Mesenchymal stem cell (in vitro differentiated cells and primary cell): Measurements from ENCODE around the gene ANGEL1.

Experiments
- DNase-seq: peaks from one replicate; pipeline ENCODE4 v3.0.0-alpha.2; 2013
- H2AFZ ChIP-seq: one replicate; pipeline ENCODE4 v1.6.1; 2013; ENCODE audit warnings: low read depth, mild to moderate bottlenecking, control low read depth, inconsistent platforms, low read length, moderate library complexity
- H2AK5ac ChIP-seq: 2 replicates; pipeline ENCODE4 v1.6.1; 2013; ENCODE audit warnings: low read length, moderate library complexity, mild to moderate bottlenecking, inconsistent platforms; ENCODE audit not compliant: severe bottlenecking
- H2BK120ac ChIP-seq: one replicate; pipeline ENCODE4 v1.6.1; 2013; ENCODE audit warnings: low read depth, mild to moderate bottlenecking, inconsistent platforms, low read length, moderate library complexity
- H2BK12ac ChIP-seq, 2 experiments: one replicate each; pipeline ENCODE4 v1.6.1; 2013; ENCODE audit warnings: inconsistent platforms in 2 of 2, low read length in 2 of 2, mild to moderate bottlenecking in 2 of 2, moderate library complexity in 2 of 2, control low read depth in 1 of 2
- H2BK15ac ChIP-seq: one replicate; pipeline ENCODE4 v1.6.1; 2013; ENCODE audit warnings: mild to moderate bottlenecking, low read depth, inconsistent platforms; ENCODE audit not compliant: poor library complexity, severe bottlenecking
- H2BK5ac ChIP-seq: 2 replicates; pipeline ENCODE4 v1.6.1; 2013; ENCODE audit warnings: low read depth, mild to moderate bottlenecking, low read length, control low read depth, inconsistent platforms; ENCODE audit not compliant: poor library complexity, severe bottlenecking
- H3K14ac ChIP-seq, 2 experiments: one replicate each; pipeline ENCODE4 v1.6.1; 2013; ENCODE audit warnings: inconsistent platforms in 2 of 2, low read length in 2 of 2, control low read depth in 1 of 2, mild to moderate bottlenecking in 1 of 2, moderate library complexity in 1 of 2
- H3K18ac ChIP-seq, 2 experiments: one replicate each; pipeline ENCODE4 v1.6.1; 2013; ENCODE audit warnings: inconsistent platforms in 2 of 2, low read length in 2 of 2, control low read depth in 1 of 2, low read depth in 1 of 2, mild to moderate bottlenecking in 1 of 2
- H3K23ac ChIP-seq, 2 experiments: one replicate each; pipeline ENCODE4 v1.6.1; 2013; ENCODE audit warnings: inconsistent platforms in 2 of 2, low read length in 2 of 2, mild to moderate bottlenecking in 2 of 2, moderate library complexity in 2 of 2, control low read depth in 1 of 2
- H3K27ac ChIP-seq: 2 replicates; pipeline ENCODE4 v1.5.1; 2013; ENCODE audit warnings: mild to moderate bottlenecking, moderate library complexity, low read length, control low read depth, inconsistent platforms; ENCODE audit not compliant: poor library complexity, severe bottlenecking
- H3K27me3 ChIP-seq, 2 experiments: 2 replicates each; pipeline versions ENCODE4 v1.6.1 to v1.7.0; 2013; ENCODE audit warnings: low read length in 2 of 2, mild to moderate bottlenecking in 2 of 2, moderate library complexity in 2 of 2, control low read depth in 1 of 2, inconsistent platforms in 1 of 2; ENCODE audit not compliant: control insufficient read depth in 1 of 2, insufficient read depth in 1 of 2
- H3K36me3 ChIP-seq, 2 experiments: 2 replicates each; pipeline versions ENCODE4 v1.6.1 to v1.7.0; 2013; ENCODE audit warnings: low read length in 2 of 2, control low read depth in 1 of 2, inconsistent platforms in 1 of 2, low read depth in 1 of 2, mild to moderate bottlenecking in 1 of 2; ENCODE audit not compliant: insufficient read depth in 2 of 2, control insufficient read depth in 1 of 2
- H3K4ac ChIP-seq, 2 experiments: one replicate each; pipeline ENCODE4 v1.6.1; 2013; ENCODE audit warnings: inconsistent platforms in 2 of 2, low read length in 2 of 2, mild to moderate bottlenecking in 2 of 2, moderate library complexity in 2 of 2, control low read depth in 1 of 2, low read depth in 1 of 2
- H3K4me1 ChIP-seq: 2 replicates; pipeline ENCODE4 v1.6.1; 2013; ENCODE audit warnings: low read depth, low read length, control low read depth; ENCODE audit not compliant: control insufficient read depth, insufficient read depth
- H3K4me2 ChIP-seq: 2 replicates; pipeline ENCODE4 v1.6.1; 2013; ENCODE audit warnings: low read length, mild to moderate bottlenecking, inconsistent platforms; ENCODE audit not compliant: poor library complexity, severe bottlenecking
- H3K4me3 ChIP-seq, 2 experiments: 2 replicates each; pipeline versions ENCODE4 v1.5.1 to v1.7.0; 2013; ENCODE audit warnings: low read length in 2 of 2, mild to moderate bottlenecking in 2 of 2, control low read depth in 1 of 2, low read depth in 1 of 2; ENCODE audit not compliant: insufficient read depth in 1 of 2
- H3K79me1 ChIP-seq: replicated peaks from 2 replicates; pipeline ENCODE4 v1.6.1; 2013; ENCODE audit warnings: mild to moderate bottlenecking, control low read depth, low read length, inconsistent platforms; ENCODE audit not compliant: poor library complexity, severe bottlenecking
- H3K9ac ChIP-seq: 2 replicates; pipeline ENCODE4 v1.7.0; 2013; ENCODE audit warnings: mild to moderate bottlenecking, low read length, moderate library complexity
- H3K9me3 ChIP-seq: 2 replicates; pipeline ENCODE4 v1.7.0; 2013; ENCODE audit warnings: mild to moderate bottlenecking, low read length; ENCODE audit not compliant: control insufficient read depth
- H4K8ac ChIP-seq: one replicate; pipeline ENCODE4 v1.6.1; 2013; ENCODE audit warnings: inconsistent platforms, mild to moderate bottlenecking, low read length, moderate library complexity
- H4K91ac ChIP-seq: one replicate; pipeline ENCODE4 v1.6.1; 2013; ENCODE audit warnings: mild to moderate bottlenecking, low read length, inconsistent platforms
- WGBS: methylation state at CpG from one replicate; pipeline ENCODE4 v1.1.7; 2013; ENCODE audit warnings: mixed read lengths; 5-methylcytosine and 5-hydroxymethylcytosine counted together

ANGEL1 gene

GRCh38 chr14:76742966-76743365, 69.7 kb downstream of the ANGEL1 start:
- Histone ChIP-seq H3K9ac (no peak overlapping the region), H3K4ac (no peak overlapping the region), H3K79me1 (no peaks in the 10 kb centered on the region), H2BK5ac (no peak overlapping the region), H3K18ac (no peak overlapping the region), H3K14ac (no peak overlapping the region), H3K36me3 (no peaks in the 10 kb centered on the region), H3K4me3 (no peak overlapping the region), H2BK120ac (no peak overlapping the region), H2BK12ac (no peak overlapping the region), H4K8ac (no peak overlapping the region), H2AK5ac (no peak overlapping the region), H4K91ac (no peak overlapping the region), H3K27me3 (no peaks in the 10 kb centered on the region), H2AFZ (no peak overlapping the region), H2BK15ac (no peak overlapping the region), H3K4me2 (no peak overlapping the region), H3K23ac (no peak overlapping the region), H3K27ac (no peak overlapping the region), H3K4me1 (no peaks in the 10 kb centered on the region), H3K9me3 (peaks cover 15% of the 10 kb centered on the region)
- DNase-seq: no peak
- WGBS: 89% methylated on average over 7 of the region's 7 CpGs

DNA sequence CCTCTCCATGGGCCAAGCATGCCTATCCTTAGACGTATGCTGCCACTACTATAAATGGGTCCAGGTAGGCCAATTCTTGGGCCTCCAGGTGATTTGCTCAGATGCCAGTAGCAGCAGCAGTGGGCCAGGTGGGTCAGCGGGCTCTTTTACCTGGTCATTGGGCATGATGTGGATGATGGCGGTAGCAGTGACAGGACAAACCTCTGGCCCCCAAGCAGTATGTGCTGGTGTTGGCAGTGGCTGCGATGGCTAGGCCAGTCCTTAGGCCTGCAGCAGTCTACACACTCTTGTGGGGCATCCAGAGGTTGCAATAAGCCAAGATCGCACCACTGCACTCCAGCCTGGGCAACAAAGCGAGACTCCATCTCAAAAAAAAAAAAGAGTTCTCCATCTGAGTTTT, 70.5 kb downstream of the ANGEL1 start:
- no peaks in the 10 kb centered on the region for H3K4me1 ChIP-seq
- no peak for DNase-seq
- 78% methylated on average over 6 of the region's 6 CpGs for WGBS
- no peak overlapping the region for H2BK120ac ChIP-seq
- H3K9ac ChIP-seq: no peak overlapping the region
- no peak overlapping the region for H3K4me3 ChIP-seq
- H2AFZ ChIP-seq: no peak overlapping the region
- no peak overlapping the region for H3K18ac ChIP-seq
- H2BK5ac ChIP-seq: no peak overlapping the region
- no peak overlapping the region for H3K4me2 ChIP-seq
- no peak overlapping the region for H2BK12ac ChIP-seq
- H3K14ac ChIP-seq: no peak overlapping the region
- no peak overlapping the region for H3K4ac ChIP-seq
- no peak overlapping the region for H4K91ac ChIP-seq
- no peaks in the 10 kb centered on the region for H3K79me1 ChIP-seq
- H3K9me3 ChIP-seq: peaks cover 15% of the 10 kb centered on the region
- H3K36me3 ChIP-seq: no peaks in the 10 kb centered on the region
- H2AK5ac ChIP-seq: no peak overlapping the region
- no peak overlapping the region for H2BK15ac ChIP-seq
- no peak overlapping the region for H4K8ac ChIP-seq
- no peak overlapping the region for H3K23ac ChIP-seq
- no peak overlapping the region for H3K27ac ChIP-seq
- H3K27me3 ChIP-seq: no peaks in the 10 kb centered on the region

- no peak overlapping the region for H2AFZ ChIP-seq
- no peak overlapping the region for H3K23ac ChIP-seq
- no CpG with 5 or more reads among the region's 1 CpG for WGBS
- no peak overlapping the region for H2BK120ac ChIP-seq
- no peak overlapping the region for H2BK5ac ChIP-seq
- H4K91ac ChIP-seq: no peak overlapping the region
- no peaks in the 10 kb centered on the region for H3K4me1 ChIP-seq
- H2BK12ac ChIP-seq: no peak overlapping the region
- DNase-seq: no peak
- H3K9ac ChIP-seq: no peak overlapping the region
- no peak overlapping the region for H4K8ac ChIP-seq
- no peak overlapping the region for H3K4me2 ChIP-seq
- no peak overlapping the region for H3K4ac ChIP-seq
- H3K18ac ChIP-seq: no peak overlapping the region
- peaks cover 15% of the 10 kb centered on the region for H3K9me3 ChIP-seq
- no peak overlapping the region for H3K4me3 ChIP-seq
- H3K79me1 ChIP-seq: no peaks in the 10 kb centered on the region
- H2AK5ac ChIP-seq: no peak overlapping the region
- no peak overlapping the region for H3K14ac ChIP-seq
- no peak overlapping the region for H3K27ac ChIP-seq
- no peaks in the 10 kb centered on the region for H3K36me3 ChIP-seq
- no peaks in the 10 kb centered on the region for H3K27me3 ChIP-seq
- no peak overlapping the region for H2BK15ac ChIP-seq
These were observed 71.6 kb downstream of the ANGEL1 start for GRCh38 chr14:76741074-76741473.
